GM19395 (cell line): Measurements from ENCODE around the gene PLD1.

ENCODE experiments used
- ATAC-seq: cut with Tn5 transposase; IDR thresholded peaks from one replicate; pipeline ENCODE4 v1.9.1; 2021; ENCODE audit warnings: mild to moderate bottlenecking, moderate library complexity; ENCODE audit not compliant: unreplicated experiment

Gene PLD1

DNA sequence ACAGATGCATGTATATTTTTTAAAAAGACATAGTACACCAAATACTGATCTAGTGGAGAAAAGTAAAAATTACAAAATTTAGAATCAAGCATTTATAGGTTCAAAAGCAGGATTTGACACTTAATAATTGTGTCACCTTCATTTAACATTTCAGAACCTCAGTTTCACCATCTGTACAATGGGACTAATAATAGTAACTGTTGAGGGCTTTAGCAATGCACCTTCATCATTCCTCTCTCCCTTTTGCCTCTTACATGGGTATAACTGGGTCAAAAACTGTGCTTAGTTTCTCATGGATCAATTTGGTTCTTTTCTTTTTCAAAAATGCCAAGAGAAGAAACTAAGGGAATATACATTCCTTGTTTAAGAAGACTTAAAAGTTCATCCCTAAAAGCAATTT, 27.4 kb upstream of the PLD1 start:
- no peak for ATAC-seq

DNA sequence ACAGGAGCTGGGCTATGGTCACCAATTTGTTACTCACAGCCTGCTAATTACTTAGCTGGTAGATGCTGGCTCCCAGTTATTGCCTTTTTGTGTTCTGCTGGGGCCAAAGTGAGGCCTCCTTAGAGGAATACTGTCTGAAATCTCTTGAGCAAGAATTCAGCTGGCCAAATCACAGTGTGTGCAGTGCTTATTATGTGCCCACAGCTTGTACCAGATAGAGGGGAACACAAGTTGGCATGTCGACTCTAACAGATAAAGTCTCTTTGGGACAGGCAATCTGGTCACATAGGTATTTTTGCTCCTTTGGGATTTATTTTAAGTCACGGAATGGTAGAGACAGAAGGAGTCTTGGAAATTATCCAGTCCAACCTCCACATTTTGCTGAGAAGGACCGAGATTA, 26.6 kb upstream of the PLD1 start:
- ATAC-seq, result no peak

DNA sequence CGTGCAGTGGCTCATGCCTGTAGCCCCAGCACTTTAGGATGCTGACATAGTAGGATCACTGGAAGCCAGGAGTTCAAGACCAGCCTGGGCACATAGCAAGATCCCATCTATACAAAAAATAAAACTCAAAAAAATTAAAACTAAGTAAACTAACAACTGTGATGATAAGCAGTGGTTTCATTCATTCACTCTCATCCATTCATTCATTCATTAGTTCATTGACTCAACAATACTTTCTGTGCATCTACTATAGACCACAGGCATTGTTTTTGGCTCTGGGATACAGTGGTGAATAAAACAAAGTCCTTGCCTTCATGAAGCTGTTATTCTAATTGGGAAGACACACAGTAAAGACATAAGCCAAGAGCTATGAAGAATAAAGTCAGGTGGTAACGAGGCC, 25.3 kb upstream of the PLD1 start:
- ATAC-seq, result no peak

DNA sequence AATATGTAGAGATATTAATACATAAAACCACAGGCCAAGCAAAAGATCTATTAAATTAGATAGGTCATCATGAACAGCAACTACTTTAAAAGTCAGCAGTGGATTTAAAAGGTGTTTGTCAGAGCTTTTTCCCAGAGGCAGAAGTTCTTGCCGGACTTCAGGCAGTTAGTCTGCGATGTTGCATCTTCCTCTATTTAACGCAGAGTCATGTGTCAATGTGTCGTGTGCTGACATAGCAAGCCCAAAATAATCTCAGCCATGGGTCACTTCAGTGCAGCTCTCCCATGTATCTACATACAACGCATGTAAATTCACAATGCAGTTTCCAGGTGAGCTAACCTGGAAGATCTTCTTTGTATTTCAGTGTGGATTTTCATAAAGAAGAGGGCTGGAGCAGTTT, 24.8 kb upstream of the PLD1 start:
- ATAC-seq, result no peak

DNA sequence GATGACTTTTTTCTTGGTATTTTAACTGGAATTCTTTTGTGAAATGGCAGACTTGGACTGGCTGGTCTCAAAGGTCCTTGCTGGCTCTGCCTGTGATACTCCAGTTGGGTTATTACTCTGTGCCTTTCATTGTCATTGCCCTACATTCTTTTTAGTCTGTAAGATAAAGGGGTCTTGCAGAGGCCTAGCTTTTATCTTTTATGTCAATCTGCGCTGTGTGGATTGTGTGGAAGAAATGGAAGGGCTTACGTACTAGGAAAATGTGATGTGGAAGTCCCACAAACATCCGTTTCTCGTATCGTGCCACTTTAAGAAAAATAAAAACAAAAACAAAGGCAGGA, 24.1 kb upstream of the PLD1 start:
- no peak for ATAC-seq

DNA sequence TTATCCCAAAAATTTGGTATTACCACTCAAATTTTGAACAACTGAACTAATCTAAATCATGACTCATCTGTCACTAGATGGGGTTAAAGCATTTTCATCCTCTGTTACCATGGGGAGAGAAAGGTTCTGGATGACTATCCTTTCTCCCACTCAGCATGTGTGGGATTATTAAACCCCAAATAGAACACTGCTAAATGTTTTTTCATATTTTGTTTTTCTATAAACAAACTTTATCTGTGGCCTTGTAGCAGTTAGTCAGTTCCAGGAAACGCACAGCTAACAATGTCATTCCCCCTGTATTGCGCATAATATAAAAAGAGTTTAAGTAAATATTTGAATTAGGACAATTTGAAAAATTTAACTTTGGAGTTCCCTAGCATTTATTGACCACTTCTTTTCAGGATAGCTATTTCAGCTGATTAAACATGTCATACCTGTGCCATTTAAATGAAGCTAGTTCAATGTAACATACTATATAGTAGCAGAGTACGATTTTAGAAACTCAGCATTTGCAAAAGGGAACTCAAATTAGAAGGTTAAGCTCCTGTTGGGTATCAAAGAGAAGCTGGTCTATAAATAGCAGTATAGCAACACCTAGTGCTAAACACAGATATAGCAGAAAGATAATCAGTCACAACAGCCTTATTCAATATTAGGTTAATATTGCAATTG, 23.6 kb upstream of the PLD1 start:
- peak; percentile 69 for ATAC-seq

DNA sequence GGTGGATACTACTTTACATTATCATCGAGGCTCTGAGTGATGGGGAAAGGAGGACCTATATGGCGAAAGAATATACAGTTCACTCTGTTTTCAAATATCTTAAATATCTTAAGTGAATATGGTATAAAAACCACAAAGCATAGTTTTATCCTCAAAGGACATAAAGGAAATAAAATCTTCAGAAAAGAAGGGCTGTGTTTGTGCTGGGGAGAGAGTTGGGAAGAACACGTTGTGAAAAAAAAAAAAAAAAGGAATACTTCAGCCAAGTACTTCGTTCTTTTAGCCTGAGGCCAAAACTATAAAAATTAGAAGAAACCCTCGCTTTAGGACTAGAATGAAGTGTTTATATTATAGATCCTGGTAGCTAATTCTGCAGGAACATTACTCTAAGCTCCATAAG, 22.7 kb upstream of the PLD1 start:
- no peak for ATAC-seq

DNA sequence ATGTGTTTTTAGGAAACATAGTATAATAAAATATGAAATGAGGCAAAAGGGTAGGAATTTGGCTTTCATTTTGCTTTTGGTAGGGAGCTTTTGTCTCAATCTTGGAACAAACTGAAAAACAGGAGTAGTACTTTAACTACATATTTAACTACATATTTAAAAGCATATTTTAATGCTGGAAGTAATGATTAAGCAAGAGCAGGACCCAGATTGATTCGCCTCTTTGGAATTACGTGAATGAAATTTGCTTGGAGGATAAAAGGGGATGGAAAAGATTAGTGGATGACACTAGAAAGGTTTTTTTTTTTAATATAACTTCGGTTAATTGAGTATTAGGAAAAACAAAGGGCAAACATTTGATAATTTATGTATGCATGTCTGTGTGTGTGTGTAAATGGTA, 21.7 kb upstream of the PLD1 start:
- ATAC-seq, result no peak

DNA sequence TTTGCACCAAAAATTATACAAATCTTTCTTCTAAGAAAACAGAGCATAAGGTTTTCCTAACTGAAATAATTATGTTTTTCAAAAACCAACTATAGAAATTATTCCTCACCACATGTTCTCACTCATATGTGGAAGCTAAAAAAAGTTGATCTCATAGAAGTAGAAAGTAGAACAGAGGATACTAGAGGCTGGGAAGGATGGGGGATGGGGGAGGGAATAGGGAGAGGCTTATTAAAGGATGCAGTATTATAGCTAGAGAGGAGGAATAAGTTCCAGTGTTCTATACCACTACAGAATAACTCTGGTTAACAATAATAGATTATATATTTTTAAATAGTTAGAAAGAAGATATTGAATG, 20.2 kb upstream of the PLD1 start:
- ATAC-seq, result no peak

DNA sequence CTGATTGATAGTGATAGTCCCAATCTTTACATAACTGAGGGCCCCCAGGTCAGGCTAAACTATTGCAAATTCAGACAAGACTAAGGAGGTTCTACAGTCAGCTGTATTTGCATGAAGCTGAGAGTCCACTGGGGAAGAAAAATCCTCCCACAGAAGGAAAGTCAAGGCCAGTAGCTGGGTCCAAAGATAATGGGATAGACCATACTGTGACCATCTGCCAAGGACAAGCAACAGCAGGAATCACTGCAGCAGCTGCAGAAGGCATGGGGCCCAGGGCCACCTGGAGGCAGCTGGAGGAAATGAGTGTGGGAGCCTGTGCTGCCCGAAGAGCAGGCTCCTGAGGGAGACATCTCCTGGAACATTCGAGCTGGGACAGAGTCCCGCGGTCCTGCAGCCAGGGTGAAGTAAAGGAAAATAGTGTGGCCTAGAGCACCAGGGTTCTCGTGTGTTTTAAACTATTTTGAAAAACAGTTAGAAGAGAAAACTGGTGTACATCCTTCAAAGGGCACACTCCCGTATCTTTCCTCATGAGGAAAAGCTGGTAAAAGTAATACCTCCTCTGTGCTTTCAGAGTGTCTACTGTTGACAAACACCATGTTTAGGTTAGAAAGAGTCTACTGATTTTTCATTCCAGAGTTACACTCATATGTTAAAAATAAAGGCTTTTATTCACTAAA, 19.7 kb upstream of the PLD1 start:
- ATAC-seq, result peak; percentile 56

DNA sequence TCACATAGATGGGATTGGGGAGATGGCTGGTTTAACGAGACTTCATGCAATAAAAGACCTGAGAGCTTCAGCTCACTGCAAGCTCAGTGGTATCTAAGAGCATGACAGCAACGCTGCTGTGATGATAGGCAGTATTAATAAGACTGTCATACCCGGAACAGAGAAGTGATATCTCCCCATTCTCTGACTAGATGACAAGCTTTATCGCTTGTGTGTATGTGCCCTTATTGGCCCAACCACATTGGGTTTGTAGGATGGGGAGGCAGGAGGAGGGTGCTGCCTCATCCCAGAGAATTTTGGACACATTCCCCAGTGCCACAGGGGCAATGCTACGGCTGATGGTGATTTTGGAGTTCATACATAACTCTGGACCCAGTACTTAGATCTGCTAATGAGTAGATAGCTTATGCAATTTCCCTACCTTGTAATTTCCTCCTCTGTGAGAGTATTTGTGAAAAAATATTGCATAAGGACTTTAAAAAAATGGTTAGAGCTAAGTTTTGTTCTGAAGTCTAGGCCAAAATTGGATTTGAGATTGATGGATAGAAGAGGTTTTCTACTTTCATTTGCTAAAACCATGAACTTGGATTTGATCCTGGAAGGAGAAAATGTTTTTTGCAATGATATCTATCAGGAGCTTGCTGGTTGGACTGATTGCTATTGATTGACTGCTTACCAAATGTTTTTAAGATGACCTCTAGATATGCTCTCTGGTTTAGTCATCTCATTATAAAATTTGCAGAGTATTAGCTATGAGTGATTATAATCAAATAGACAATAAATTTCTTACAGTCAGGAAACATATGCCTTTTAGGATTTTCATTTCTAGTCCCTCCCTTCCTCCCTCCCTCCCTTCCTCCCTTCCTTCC, 18.9 kb upstream of the PLD1 start:
- ATAC-seq, result no peak

DNA sequence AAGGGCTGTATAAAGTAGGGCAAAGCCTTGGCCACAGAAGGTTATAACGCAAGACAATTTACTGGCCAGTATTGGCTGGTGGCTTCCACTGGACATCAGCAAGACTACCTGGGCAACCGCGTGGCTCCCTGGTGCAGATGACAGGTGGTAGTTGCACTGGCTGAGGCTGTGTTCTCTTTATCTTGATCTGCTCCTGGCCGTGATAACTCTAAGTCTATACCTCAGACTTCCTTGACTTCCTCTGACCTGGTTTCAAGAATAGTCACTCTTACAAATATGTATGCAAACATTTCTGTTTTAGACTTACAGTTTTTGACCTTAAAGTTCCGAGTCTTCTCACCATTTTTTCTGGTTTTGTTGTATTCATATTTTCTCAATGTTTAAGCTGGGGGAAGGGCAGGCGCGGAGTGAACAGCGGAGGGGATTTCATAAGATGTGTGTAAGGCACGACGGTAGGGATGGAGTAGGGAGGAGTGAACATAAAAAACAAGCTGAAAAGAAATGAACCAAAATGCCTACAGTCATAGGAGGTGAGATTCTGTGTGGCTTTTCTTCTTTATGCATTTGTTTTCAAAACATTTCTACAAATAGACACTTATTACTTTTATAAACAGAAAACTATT, 17.7 kb upstream of the PLD1 start:
- ATAC-seq, result no peak

DNA sequence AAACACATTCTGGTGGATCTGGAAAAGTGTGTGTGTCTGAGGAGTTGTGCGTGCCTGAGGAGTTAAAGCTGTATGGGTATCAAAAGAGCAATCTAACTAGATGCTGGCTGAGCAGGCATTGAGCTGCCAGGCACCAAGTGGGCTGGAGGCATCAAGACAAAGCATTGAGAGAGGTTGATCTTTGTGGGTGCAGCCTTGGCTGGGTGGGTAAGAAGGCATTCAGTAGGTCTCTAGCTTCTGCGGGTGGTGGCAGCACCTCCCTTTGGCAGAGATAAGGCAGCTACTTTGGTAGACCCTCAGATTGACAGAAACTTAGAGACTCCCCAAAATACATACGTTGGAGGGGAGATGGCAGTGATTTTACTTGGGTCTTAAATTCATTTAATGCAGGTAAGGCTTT, 17.1 kb upstream of the PLD1 start:
- ATAC-seq, result no peak

DNA sequence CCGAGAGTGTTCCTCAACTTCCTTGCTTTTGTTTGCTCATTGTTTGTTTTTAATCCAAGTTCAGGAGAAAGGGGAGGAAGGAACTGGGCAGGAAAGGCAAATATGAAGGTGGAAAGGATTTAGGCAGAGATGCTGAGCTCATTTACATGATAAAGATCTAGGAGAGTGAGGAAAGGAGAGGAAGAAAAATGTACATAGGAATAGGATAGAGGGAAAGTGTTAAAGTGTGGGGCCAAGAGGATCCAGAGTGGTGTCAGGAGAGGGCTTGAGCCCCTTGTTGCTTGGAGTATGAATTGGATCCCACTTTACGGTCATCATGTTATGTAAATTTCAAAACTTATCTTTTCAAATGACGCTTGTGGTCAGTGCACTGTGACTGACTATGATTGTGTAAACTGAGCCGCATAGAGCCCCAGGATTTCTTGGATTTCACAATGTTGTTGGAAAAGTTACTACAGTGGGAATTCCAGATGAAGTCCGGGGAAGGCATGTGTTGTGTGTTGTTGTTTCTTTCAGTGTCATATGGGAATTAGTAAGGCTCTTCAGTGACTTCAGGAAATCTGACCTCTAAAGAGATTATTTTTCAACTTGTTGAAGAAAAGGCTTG, 15.0 kb upstream of the PLD1 start:
- no peak for ATAC-seq

DNA sequence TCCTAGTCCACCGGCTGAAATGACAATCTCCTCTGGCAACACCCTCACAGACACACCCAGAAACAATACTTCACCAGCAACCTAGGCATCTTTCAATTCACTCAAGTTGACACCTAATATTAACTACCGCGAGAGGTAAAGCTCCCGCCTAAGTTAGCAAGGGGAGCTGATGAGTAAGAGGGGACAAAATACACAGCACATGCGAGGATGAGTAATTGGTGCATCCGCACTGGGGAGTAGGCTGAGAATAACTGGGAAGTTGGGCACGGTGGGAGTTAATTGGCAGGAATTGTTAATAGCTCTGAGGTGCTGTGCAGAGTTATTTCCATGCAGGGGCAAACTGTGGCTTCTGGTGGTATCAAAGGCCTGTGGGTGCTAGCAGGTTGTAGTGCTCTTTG, 14.5 kb upstream of the PLD1 start:
- no peak for ATAC-seq

DNA sequence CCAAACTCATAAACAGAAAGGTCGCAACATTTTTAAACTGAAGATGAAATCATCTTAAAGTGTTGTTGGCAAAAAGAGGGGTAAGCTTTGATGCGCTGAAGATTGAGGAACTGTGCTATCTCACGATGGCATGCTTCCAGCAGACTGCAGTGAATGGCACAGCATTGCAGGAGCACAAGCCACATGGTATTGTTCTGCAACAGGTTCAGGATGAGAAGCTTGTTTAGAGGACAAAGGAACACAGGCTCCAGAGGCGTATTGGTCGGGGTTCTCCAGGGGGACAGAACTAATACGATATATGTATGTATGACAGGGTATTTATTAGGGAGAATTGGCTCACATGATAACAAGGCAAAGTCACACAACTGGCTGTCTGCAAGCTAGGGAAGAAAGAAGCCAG, 13.8 kb upstream of the PLD1 start:
- ATAC-seq, result no peak

DNA sequence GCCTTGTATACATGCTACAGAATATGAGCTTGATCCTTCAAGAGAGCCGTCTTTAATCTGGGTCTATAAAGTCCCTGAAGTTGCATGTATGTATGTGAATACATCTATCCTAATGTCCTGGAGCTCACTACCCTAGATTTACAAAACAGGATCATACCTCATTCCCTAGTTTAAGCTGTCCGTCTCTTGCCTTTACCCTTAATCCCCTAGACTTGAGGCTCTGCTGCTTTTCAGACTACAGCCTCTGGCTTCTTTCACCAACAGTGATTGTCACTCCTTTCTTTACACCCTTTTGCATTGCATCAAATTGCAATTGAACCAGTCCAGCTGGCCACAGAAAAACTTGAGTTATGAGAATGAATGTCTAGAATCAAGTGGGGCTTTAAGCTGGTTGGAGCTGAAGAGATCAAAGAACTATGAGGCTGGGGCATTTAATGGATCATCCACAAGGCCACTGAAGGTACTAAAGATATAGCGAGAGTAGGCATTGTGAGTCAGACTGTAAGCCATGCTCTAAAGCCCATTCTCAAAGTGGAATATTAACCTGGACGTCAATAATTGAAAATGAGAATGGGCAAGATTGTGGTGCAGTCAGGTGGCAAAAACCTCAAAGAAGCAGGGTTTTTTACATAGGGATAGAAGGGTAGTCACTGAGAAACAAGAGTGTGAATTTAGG, 12.3 kb upstream of the PLD1 start:
- ATAC-seq, result peak; percentile 78

DNA sequence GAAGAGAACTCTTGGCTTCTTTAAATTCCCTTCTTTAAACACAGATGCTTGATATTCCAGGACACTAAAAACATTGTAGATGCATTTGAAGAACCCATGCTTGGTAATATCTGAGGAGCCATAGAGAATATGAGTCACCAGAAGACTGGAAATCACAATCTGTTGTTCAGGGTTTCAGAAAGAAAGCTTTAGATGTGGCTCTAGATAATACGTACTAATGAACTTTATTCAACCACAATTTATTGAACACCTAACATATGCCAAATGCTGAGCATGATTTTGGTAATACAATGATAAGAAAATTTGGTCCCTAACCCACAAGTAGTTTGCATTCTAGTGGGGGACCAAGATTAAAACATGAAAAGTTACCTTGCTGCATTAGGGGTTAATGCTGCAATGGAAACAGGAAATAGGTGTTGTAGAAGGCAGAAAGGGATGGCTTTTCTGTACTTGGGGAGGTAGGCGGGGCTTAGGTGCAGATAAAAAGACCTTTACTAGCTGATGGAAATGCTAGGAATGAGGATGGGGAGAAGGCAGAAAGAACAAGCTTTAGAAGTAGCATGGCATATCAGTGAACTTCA, 11.6 kb upstream of the PLD1 start:
- ATAC-seq, result no peak

DNA sequence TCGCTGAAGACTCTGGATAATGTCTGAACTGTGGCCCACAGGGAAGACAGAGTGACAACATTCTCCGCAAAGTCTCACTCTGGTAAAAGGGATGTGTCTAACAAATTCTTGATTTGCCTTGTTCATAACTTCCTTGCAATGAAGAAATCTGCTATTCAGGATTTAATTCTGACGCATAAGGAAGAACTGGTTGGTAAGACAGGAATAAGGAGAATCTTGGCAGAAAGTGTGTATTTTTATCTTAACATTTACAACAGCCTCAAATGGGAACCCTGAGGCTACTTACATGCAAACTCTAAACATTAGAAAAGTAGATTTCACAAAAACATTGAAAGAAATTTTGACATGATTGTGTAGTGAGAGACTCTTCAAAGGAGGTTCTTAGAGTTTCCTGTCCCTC, 10.8 kb upstream of the PLD1 start:
- no peak for ATAC-seq

DNA sequence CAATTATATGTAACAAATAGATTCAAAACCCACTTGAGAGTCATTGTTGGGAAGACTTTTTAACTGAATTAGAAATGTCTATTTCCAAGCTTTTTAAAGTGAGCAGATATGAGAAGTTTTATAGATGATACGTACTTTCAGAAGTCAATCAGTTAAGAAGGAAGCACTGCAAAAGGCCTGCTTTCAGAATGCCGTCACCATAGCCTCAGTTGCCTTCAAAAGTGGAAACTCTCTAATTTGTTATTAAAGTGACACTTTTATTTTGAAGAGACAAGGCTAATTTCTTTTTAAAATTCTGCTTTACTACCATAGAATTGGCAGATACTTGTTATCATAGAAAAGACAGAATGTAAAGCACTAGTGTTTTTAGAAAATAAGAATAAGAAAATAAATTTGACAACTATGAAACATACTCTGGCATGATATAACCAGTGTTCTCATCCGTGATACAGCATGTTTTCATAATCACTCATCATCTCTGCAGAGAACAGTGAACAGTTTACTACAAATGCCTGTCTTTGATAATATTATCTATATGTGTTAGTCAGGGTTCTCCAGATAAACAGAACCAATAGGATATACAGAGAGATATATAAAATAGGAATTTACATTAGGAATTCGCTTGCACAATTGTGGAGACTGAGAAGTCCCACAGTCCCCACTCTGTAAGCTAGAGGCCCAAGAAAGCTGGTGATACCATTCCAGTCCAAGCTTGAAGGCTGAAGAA, 7.0 kb upstream of the PLD1 start:
- ATAC-seq, result no peak
